Activated T-helper 1 cell treated with anti-CD3 and anti-CD28 coated beads, Interleukin-12 subunit alpha, Interleukin-12 subunit beta, Interleukin-2, Interleukin-4 antibody, amounts not matched to agents 30 ng/mL and 10 ng/mL and 1 ng/mL, durations not matched to agents 14 hours and 24 hours and 36 hours (primary cell): Measurements from ENCODE around the gene TCEAL3. TPM values are rescaled to one million over a fixed set of nuclear protein-coding genes. Genes with fewer than 3 reads are reported as not detected.
"Not testable (repeated sequence)": the region's sequence is repeated elsewhere in the genome, so short reads cannot be mapped to it uniquely, and the experiment has no call there.

ENCODE experiments used
- DNase-seq: peaks from one replicate; pipeline ENCODE4 v3.0.0; 2021; ENCODE audit warnings: low spot score
- H3K27ac Mint-ChIP-seq: one replicate; pipeline ENCODE4 v1.8.0; 2021; ENCODE audit warnings: mild to moderate bottlenecking, mixed read lengths
- H3K27me3 Mint-ChIP-seq: one replicate; pipeline ENCODE4 v1.8.0; 2022; ENCODE audit warnings: mild to moderate bottlenecking, moderate library complexity, mixed read lengths; ENCODE audit not compliant: insufficient read depth
- H3K36me3 Mint-ChIP-seq: one replicate; pipeline ENCODE4 v1.8.0; 2021; ENCODE audit warnings: low read depth, mixed read lengths
- H3K4me1 Mint-ChIP-seq: one replicate; pipeline ENCODE4 v1.8.0; 2021; ENCODE audit warnings: low read depth, mixed read lengths
- H3K4me3 Mint-ChIP-seq: one replicate; pipeline ENCODE4 v1.8.0; 2021; ENCODE audit warnings: mild to moderate bottlenecking, moderate library complexity, mixed read lengths
- H3K9me3 Mint-ChIP-seq: one replicate; pipeline ENCODE4 v1.8.0; 2021; ENCODE audit warnings: mixed read lengths
- intact Hi-C: fragments of 100-400 bp; cut with micrococcal nuclease; formaldehyde crosslinking; loops from one replicate; pipeline ENCODE4 v1.15.1; 2024
- total RNA-seq: library from RNA; stranded (reverse); gene quantifications from 2 replicates; pipeline ENCODE4 v1.2.3, GENCODE V29; 2022

Gene TCEAL3
- total RNA-seq, 1 donor from 2014 or later = 0.23 TPM

DNA sequence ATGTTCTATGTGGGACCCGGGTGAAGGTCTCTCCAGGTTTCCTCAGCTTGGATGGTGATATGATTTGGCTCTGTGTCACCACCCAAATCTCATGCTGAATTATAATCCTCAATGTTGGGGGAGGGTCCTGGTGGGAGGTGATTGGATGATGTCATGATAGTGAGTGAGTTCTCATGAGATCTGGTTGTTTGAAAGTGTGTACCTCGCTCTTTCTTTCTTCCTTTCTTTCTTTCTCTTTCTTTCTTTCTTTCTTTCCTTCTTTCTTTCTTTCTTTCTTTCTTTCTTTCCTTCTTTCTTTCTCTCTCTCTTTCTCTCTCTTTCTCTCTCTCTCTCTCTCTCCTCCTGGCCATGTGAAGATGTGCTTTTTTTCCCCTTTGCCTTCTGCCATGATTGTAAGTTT is 51.7 kb downstream of the TCEAL3 start:
- DNase-seq, H3K27ac Mint-ChIP-seq, H3K4me1 Mint-ChIP-seq, H3K4me3 Mint-ChIP-seq, H3K27me3 Mint-ChIP-seq, H3K9me3 Mint-ChIP-seq, intact Hi-C loops, H3K36me3 Mint-ChIP-seq: not testable (repeated sequence)

Other genes starting within 250 kb of the TCEAL3 start
- 2.2 and 2.8 TPM in 2 replicates for gene BEX3, start 231.4 kb upstream of the TCEAL3 start, total RNA-seq
- gene RAB40A, start 88.5 kb upstream of the TCEAL3 start, total RNA-seq = 0.08 and 0.15 TPM in 2 replicates
- 3.2 and 4.1 TPM in 2 replicates for gene TCEAL4, start 22.4 kb upstream of the TCEAL3 start, total RNA-seq
- gene TCEAL1, start 21.0 kb downstream of the TCEAL3 start, total RNA-seq = 2.6 and 3.5 TPM in 2 replicates
- gene MORF4L2, start 78.7 kb downstream of the TCEAL3 start, total RNA-seq = 225 and 229 TPM in 2 replicates
- not detected in 2 replicates for gene TMEM31, start 102.9 kb downstream of the TCEAL3 start, total RNA-seq
- not detected in 2 replicates for gene PLP1, start 168.9 kb downstream of the TCEAL3 start, total RNA-seq
- gene RAB9B, start 224.3 kb downstream of the TCEAL3 start, total RNA-seq = 0.18 and 0.37 TPM in 2 replicates